Vagina (tissue), 2 donors: ENCODE data around the gene MAPRE2.

Source experiments
- CTCF ChIP-seq, 3 experiments: fragments of 450-650 bp in 2 of 3; fragments of 200-600 bp in 1 of 3; sonication (generic) in 1 of 3; IDR thresholded peaks; one replicate each; pipeline ENCODE4 v1.5.1; 2017 to 2019; ENCODE audit warnings: antibody characterized with exemption in 3 of 3, mild to moderate bottlenecking in 2 of 3, moderate library complexity in 2 of 3
- POLR2A ChIP-seq, 2 donors: fragments of 450-650 bp; IDR thresholded peaks; one replicate each; pipeline ENCODE4 v1.6.1; 2017; ENCODE audit warnings: antibody characterized with exemption in 2 of 2, mild to moderate bottlenecking in 2 of 2, moderate library complexity in 2 of 2
- POLR2AphosphoS5 ChIP-seq, 2 donors: sonication (generic); formaldehyde crosslinking; IDR thresholded peaks; one replicate each; pipeline ENCODE4 v1.9.0; 2017; ENCODE audit warnings: antibody characterized with exemption in 2 of 2, mild to moderate bottlenecking in 2 of 2, low read depth in 1 of 2; ENCODE audit not compliant: insufficient read depth in 1 of 2

DNA sequence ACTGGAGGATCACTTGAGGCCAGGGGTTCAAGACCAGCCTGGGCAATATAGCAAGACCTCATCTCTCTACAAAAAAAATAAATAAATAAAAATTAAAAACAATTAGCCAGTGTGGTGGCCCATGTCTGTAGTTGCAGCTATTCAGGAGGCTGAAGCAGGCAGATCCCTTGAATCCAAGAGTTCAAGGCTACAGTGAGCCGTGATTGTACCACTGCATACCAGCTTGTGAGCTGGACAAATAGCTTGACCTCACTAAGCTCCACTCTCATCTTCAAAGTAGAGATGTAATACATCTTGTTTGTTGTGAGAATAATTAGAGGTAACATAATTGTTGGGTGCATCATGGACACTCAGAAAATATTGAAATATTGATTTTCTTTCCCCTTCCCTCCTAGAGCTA is 31.1 kb upstream of the MAPRE2 start:
- TF ChIP-seq CTCF (IDR thresholded peaks at IDR 0.05) (no peak), POLR2AphosphoS5 (IDR thresholded peaks at IDR 0.05; ENCODE audit: insufficient read depth in 1 of 2, low read depth in 1 of 2) (no peak), POLR2A (IDR thresholded peaks at IDR 0.05) (no peak)
